Measurements from ENCODE around the gene FGF2. TPM values are rescaled to one million over a fixed set of nuclear protein-coding genes. Genes with fewer than 3 reads are reported as not detected.
"Not testable (repeated sequence)": the region's sequence is repeated elsewhere in the genome, so short reads cannot be mapped to it uniquely, and the experiment has no call there.

The FGF2 gene
- total RNA-seq, 2 donors from 2014 or later: 12.5 to 18.5 TPM

GRCh38 chr4:122785099-122785498, 41.5 kb upstream of the FGF2 start:
- Histone ChIP-seq H3K27me3 (ENCODE audit: control insufficient read depth, insufficient read depth, low read length, poor library complexity, severe bottlenecking) (no peaks in the 10 kb centered on the region), H3K27ac (ENCODE audit: low read depth, low read length) (no peak overlapping the region), H3K36me3 (ENCODE audit: control insufficient read depth, insufficient read depth, low read length) (no peaks in the 10 kb centered on the region), H3K9me3 (ENCODE audit: control insufficient read depth, low read length) (no peaks in the 10 kb centered on the region), H3K9ac (ENCODE audit: extremely low read depth, low read length, poor library complexity, severe bottlenecking) (no peak overlapping the region), H3K4me1 (ENCODE audit: control insufficient read depth, insufficient read depth, low read length) (no peaks in the 10 kb centered on the region), H3K4me3 (ENCODE audit: low read length) (no peak overlapping the region)
- TF ChIP-seq CTCF (conservative IDR thresholded peaks at IDR 0.05): no peak
- no peaks in the 10 kb centered on the region for H3K27me3 Mint-ChIP-seq (ENCODE audit: insufficient read depth)
- 88 to 92% methylated on average over 1 to 2 of the region's 2 CpGs for WGBS, 2 experiments (ENCODE audit: insufficient coverage in 1 of 2, insufficient read length in 1 of 2)
- DNase-seq: no peak
- peaks cover 15% of the 10 kb centered on the region for H3K4me1 Mint-ChIP-seq
- no peaks in the 10 kb centered on the region for H3K9me3 Mint-ChIP-seq
- H3K27ac Mint-ChIP-seq: no peak overlapping the region
- no peak overlapping the region for H3K4me3 Mint-ChIP-seq
- no peaks in the 10 kb centered on the region for H3K36me3 Mint-ChIP-seq (ENCODE audit: low read depth)

- WGBS, 2 experiments (ENCODE audit: insufficient coverage in 1 of 2, insufficient read length in 1 of 2): 90 to 94% methylated on average over 3 to 4 of the region's 4 CpGs
- not testable (repeated sequence) for H3K27me3 ChIP-seq (ENCODE audit: control insufficient read depth, insufficient read depth, low read length, poor library complexity, severe bottlenecking); H3K36me3 Mint-ChIP-seq (ENCODE audit: low read depth); H3K4me3 Mint-ChIP-seq; H3K27ac Mint-ChIP-seq; H3K4me1 ChIP-seq (ENCODE audit: control insufficient read depth, insufficient read depth, low read length); H3K27me3 Mint-ChIP-seq (ENCODE audit: insufficient read depth); H3K9ac ChIP-seq (ENCODE audit: extremely low read depth, low read length, poor library complexity, severe bottlenecking); H3K9me3 ChIP-seq (ENCODE audit: control insufficient read depth, low read length); H3K36me3 ChIP-seq (ENCODE audit: control insufficient read depth, insufficient read depth, low read length); H3K4me3 ChIP-seq (ENCODE audit: low read length); H3K27ac ChIP-seq (ENCODE audit: low read depth, low read length); DNase-seq; H3K9me3 Mint-ChIP-seq
- H3K4me1 Mint-ChIP-seq: peaks cover 15% of the 10 kb centered on the region
Measured at GRCh38 chr4:122786296-122786695, 40.3 kb upstream of the FGF2 start.

DNA sequence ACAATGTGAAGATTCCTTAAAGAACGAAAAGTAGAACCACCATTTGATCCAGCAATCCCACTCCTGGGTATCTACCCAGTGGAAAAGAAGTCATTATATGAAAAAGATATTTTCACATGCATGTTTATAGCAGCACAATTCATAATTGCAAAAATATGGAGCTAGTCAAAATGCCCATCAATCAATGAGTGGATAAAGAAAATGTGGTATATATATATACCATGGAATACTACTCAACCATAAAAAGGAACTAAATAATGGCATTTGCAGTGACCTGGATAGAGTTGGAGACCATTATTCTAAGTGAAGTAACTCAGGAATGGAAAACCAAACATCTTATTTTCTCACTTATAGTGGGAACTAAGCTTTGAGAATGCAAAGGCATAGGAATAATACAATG, 39.7 kb upstream of the FGF2 start:
- Mint-ChIP-seq H3K4me1 (peaks cover 13% of the 10 kb centered on the region), H3K27ac (peak overlapping the region; percentile 66)
- not testable (repeated sequence) for H3K36me3 ChIP-seq (ENCODE audit: control insufficient read depth, insufficient read depth, low read length); H3K4me1 ChIP-seq (ENCODE audit: control insufficient read depth, insufficient read depth, low read length); H3K4me3 Mint-ChIP-seq; H3K27me3 ChIP-seq (ENCODE audit: control insufficient read depth, insufficient read depth, low read length, poor library complexity, severe bottlenecking); H3K27ac ChIP-seq (ENCODE audit: low read depth, low read length); H3K9me3 ChIP-seq (ENCODE audit: control insufficient read depth, low read length); DNase-seq; H3K9me3 Mint-ChIP-seq; H3K4me3 ChIP-seq (ENCODE audit: low read length); H3K9ac ChIP-seq (ENCODE audit: extremely low read depth, low read length, poor library complexity, severe bottlenecking); H3K36me3 Mint-ChIP-seq (ENCODE audit: low read depth); H3K27me3 Mint-ChIP-seq (ENCODE audit: insufficient read depth)
- WGBS, 2 experiments (ENCODE audit: insufficient coverage in 1 of 2, insufficient read length in 1 of 2): 100% methylated on average over 1 of the region's 1 CpG; no CpG with 5 or more reads in 1 of the 2 experiments

GRCh38 chr4:122787940-122788339, 38.7 kb upstream of the FGF2 start:
- TF ChIP-seq CTCF (conservative IDR thresholded peaks at IDR 0.05): no peak
- H3K9me3 ChIP-seq (ENCODE audit: control insufficient read depth, low read length): no peaks in the 10 kb centered on the region
- no peak overlapping the region for H3K27ac ChIP-seq (ENCODE audit: low read depth, low read length)
- 83% methylated on average over 1 of the region's 1 CpG; no CpG with 5 or more reads in 1 of the 2 experiments for WGBS, 2 experiments (ENCODE audit: insufficient coverage in 1 of 2, insufficient read length in 1 of 2)
- Mint-ChIP-seq H3K9me3 (no peaks in the 10 kb centered on the region), H3K36me3 (ENCODE audit: low read depth) (no peaks in the 10 kb centered on the region), H3K4me3 (no peak overlapping the region), H3K27me3 (ENCODE audit: insufficient read depth) (no peaks in the 10 kb centered on the region), H3K4me1 (peaks cover 13% of the 10 kb centered on the region), H3K27ac (no peak overlapping the region)
- no peaks in the 10 kb centered on the region for H3K36me3 ChIP-seq (ENCODE audit: control insufficient read depth, insufficient read depth, low read length)
- H3K27me3 ChIP-seq (ENCODE audit: control insufficient read depth, insufficient read depth, low read length, poor library complexity, severe bottlenecking): no peaks in the 10 kb centered on the region
- no peak overlapping the region for H3K4me3 ChIP-seq (ENCODE audit: low read length)
- DNase-seq: no peak
- H3K9ac ChIP-seq (ENCODE audit: extremely low read depth, low read length, poor library complexity, severe bottlenecking): no peak overlapping the region
- no peaks in the 10 kb centered on the region for H3K4me1 ChIP-seq (ENCODE audit: control insufficient read depth, insufficient read depth, low read length)

Data from endodermal cell (in vitro differentiated cells).